K562 (cell line): ENCODE data around the gene MRPS18B. TPM values are rescaled to one million over a fixed set of nuclear protein-coding genes. Genes with fewer than 3 reads are reported as not detected.

ENCODE experiments used
- BCOR ChIP-seq: fragments of 450-650 bp; IDR thresholded peaks from 2 replicates; pipeline ENCODE4 v1.6.1; 2016
- BRCA1 ChIP-seq, 2 experiments: fragments of 450-650 bp in 1 of 2; sonication (generic) in 1 of 2; formaldehyde crosslinking in 1 of 2; IDR thresholded peaks; 2 replicates each; pipeline versions ENCODE4 v1.5.0 to v1.6.1; 2017 to 2020; ENCODE audit warnings: mild to moderate bottlenecking in 1 of 2, missing genetic modification reagents in 1 of 2
- BRD4 ChIP-seq: fragments of 200-600 bp; sonication (generic); IDR thresholded peaks from 2 replicates; pipeline ENCODE4 v1.6.1; 2017; ENCODE audit warnings: inconsistent platforms
- C11orf30 ChIP-seq: fragments of 450-650 bp; IDR thresholded peaks from 2 replicates; pipeline ENCODE4 v1.6.1; 2016; ENCODE audit warnings: low read depth, mild to moderate bottlenecking
- ELF1 ChIP-seq: fragments of 200-800 bp; sonication (Bioruptor generic); IDR thresholded peaks from 2 replicates; pipeline ENCODE4 v1.6.1; 2016; ENCODE audit warnings: missing genetic modification characterization, missing compliant biosample characterization
- HDAC8 ChIP-seq: fragments of 450-650 bp; IDR thresholded peaks from 2 replicates; pipeline ENCODE4 v1.6.1; 2016; ENCODE audit warnings: mild to moderate bottlenecking, missing genetic modification characterization, moderate library complexity, missing compliant biosample characterization
- HMG20B ChIP-seq: fragments of 250-450 bp; sonication (Bioruptor Pico); IDR thresholded peaks from 2 replicates; pipeline ENCODE4 v1.5.0; 2021; ENCODE audit warnings: mild to moderate bottlenecking
- ILK ChIP-seq: fragments of 450-650 bp; IDR thresholded peaks from 2 replicates; pipeline ENCODE4 v1.6.1; 2016; ENCODE audit warnings: missing genetic modification characterization, low read depth, mild to moderate bottlenecking, missing compliant biosample characterization, moderate library complexity, borderline replicate concordance
- JUN ChIP-seq, 2 experiments: sonication (generic) in 1 of 2; formaldehyde crosslinking in 1 of 2; IDR thresholded peaks; 2 replicates each; pipeline versions ENCODE4 v1.6.1 to v1.8.0; 2012 to 2022; ENCODE audit warnings: borderline replicate concordance in 2 of 2, mild to moderate bottlenecking in 2 of 2, improper control_type of control experiment in 1 of 2, low read depth in 1 of 2, low read length in 1 of 2, missing genetic modification reagents in 1 of 2
- MTF1 ChIP-seq: fragments of 250-450 bp; sonication (Bioruptor Pico); IDR thresholded peaks from 2 replicates; pipeline ENCODE4 v1.9.0; 2021; ENCODE audit warnings: moderate library complexity, mild to moderate bottlenecking, inconsistent platforms, borderline replicate concordance
- NCOA2 ChIP-seq, 2 experiments: fragments of 450-650 bp; IDR thresholded peaks; 2 replicates each; pipeline ENCODE4 v1.6.1; 2018; ENCODE audit warnings: mild to moderate bottlenecking in 2 of 2, moderate library complexity in 1 of 2; ENCODE audit not compliant: partially characterized antibody in 2 of 2
- NRF1 ChIP-seq, 2 experiments: fragments of 450-650 bp; IDR thresholded peaks in 1 of 2; conservative IDR thresholded peaks in 1 of 2; 2 replicates each; pipeline ENCODE4 v1.6.1; 2014; ENCODE audit warnings: mild to moderate bottlenecking in 2 of 2
- POLR2A ChIP-seq: fragments of 450-650 bp; conservative IDR thresholded peaks from 2 replicates; pipeline ENCODE4 v1.6.1; 2016
- RBM22 ChIP-seq: fragments of 200-400 bp; formaldehyde crosslinking; IDR thresholded peaks from 2 replicates; pipeline ENCODE4 v1.6.1; 2018; ENCODE audit warnings: low read length, low read depth; ENCODE audit not compliant: poor library complexity, severe bottlenecking
- ZKSCAN1 ChIP-seq: fragments of 150-350 bp; IDR thresholded peaks from 2 replicates; pipeline ENCODE4 v1.6.1; 2016; ENCODE audit warnings: low read depth, low read length
- ZNF12 ChIP-seq: sonication (generic); formaldehyde crosslinking; IDR thresholded peaks from 2 replicates; pipeline ENCODE4 v1.4.0; 2020; ENCODE audit warnings: mild to moderate bottlenecking, missing genetic modification reagents
- ZNF212 ChIP-seq: fragments of 450-650 bp; formaldehyde crosslinking; IDR thresholded peaks from 2 replicates; pipeline ENCODE4 v1.4.0; 2020; ENCODE audit warnings: mild to moderate bottlenecking
- ZNF253 ChIP-seq: fragments of 250-450 bp; sonication (Bioruptor Pico); conservative IDR thresholded peaks from 2 replicates; pipeline ENCODE4 v1.6.1; 2021; ENCODE audit warnings: mild to moderate bottlenecking
- ZNF584 ChIP-seq: fragments of 200-800 bp; sonication (Bioruptor generic); IDR thresholded peaks from 2 replicates; pipeline ENCODE4 v1.6.1; 2016; ENCODE audit warnings: low read depth, mild to moderate bottlenecking, missing genetic modification characterization, missing compliant biosample characterization
- ZNF668 ChIP-seq: fragments of 250-450 bp; sonication (Bioruptor Pico); IDR thresholded peaks from 2 replicates; pipeline ENCODE4 v1.8.0; 2022; ENCODE audit warnings: mild to moderate bottlenecking, inconsistent platforms
- polyA plus RNA-seq, 8 experiments: library from polyadenylated mRNA; depleted of rRNA in 4 of 8; stranded (reverse) in 5 of 8; unstranded in 3 of 8; fragments of >200 nt; fragmentation: Nextera tagmentation in 2 of 8; fragmentation: Illumina TruSeq in 1 of 8; extraction: Ambion mirVana in 2 of 8; extraction: Trizol in 1 of 8; gene quantifications; 2 replicates each; pipeline versions ENCODE4 v1.2.1 to v1.2.3, GENCODE V29; 2011 to 2014; ENCODE audit warnings: inconsistent platforms in 1 of 8, missing spikeins in 1 of 8
- total RNA-seq, 7 experiments: library from RNA; depleted of rRNA in 6 of 7; stranded (reverse); fragments of >200 nt in 6 of 7; fragmentation: Illumina TruSeq in 2 of 7; extraction: Trizol in 2 of 7; gene quantifications; 2 replicates each; pipeline versions ENCODE4 v1.2.1 to v1.2.3, GENCODE V29; 2011 to 2021; ENCODE audit warnings: low replicate concordance in 1 of 7
- TF ChIP-seq, protein P1 (sequence below), 3 experiments: fragments of 200-800 bp in 1 of 3; sonication (Bioruptor generic) in 1 of 3; sonication (generic) in 1 of 3; formaldehyde crosslinking in 1 of 3; IDR thresholded peaks; 2 replicates each; pipeline versions ENCODE4 v1.6.1 to v1.8.0; 2016 to 2022; ENCODE audit warnings: mild to moderate bottlenecking in 2 of 3, missing compliant biosample characterization in 2 of 3, missing genetic modification characterization in 2 of 3, missing genetic modification reagents in 1 of 3
- TF ChIP-seq, protein P2 (sequence below): fragments of 450-650 bp; conservative IDR thresholded peaks from 2 replicates; pipeline ENCODE4 v1.6.1; 2016; ENCODE audit warnings: missing genetic modification characterization, low read depth, mild to moderate bottlenecking, control low read depth, missing compliant biosample characterization
- TF ChIP-seq, protein P3 (sequence below): fragments of 250-450 bp; sonication (Bioruptor Pico); IDR thresholded peaks from 2 replicates; pipeline ENCODE4 v1.4.0; 2020
- TF ChIP-seq, protein P4 (sequence below), 2 experiments: fragments of 250-450 bp in 1 of 2; fragments of 450-650 bp in 1 of 2; sonication (Bioruptor Pico) in 1 of 2; IDR thresholded peaks; 2 replicates each; pipeline versions ENCODE4 v1.6.1 to v1.8.0; 2016 to 2021; ENCODE audit warnings: mild to moderate bottlenecking in 2 of 2, moderate library complexity in 2 of 2, missing compliant biosample characterization in 1 of 2, missing genetic modification characterization in 1 of 2

MRPS18B gene
- total and polyA plus RNA-seq, 9 of the 15 experiments (the other 6 are each of a cell fraction or from before 2014, with no cell fraction given): 132 to 383 (median 178) TPM

DNA sequence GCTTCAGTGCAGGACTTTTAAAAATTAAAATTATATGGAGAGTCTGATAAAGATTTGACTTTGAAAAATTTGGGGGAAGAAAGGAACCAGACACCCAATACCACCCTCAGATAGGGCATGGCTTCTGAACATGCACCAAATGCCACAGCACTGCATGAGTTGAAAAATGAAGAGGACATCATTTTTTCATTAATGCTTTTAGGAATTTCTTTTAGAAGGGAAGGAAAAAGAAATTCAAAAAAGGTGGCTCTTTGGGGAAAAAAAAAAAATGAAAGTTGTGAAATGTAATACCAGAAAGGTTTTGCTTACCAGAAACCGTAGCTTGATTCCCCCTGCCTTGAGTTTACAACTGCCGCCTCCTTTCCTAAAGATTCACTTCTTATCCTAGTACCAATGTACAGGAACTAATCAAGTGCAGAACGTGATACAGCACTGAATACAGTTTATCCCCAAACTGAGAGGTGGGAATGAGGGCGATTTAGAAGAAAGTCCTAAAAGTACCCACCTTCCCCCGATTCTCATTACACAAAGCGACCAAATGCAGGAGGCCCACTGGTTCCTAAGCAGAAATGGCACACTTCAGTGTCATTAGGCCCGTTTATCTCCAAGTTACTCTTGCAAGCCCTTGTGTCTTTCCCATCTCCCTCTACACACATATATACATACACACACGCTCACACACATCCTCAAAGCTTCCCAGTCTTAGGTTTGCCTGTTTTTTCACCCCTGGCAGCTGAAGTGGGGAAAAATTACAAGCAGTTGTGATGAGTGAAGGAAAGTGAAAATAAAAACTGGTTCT, 3.4 kb upstream of the MRPS18B start (continued):
- TF ChIP-seq, protein P1, sequence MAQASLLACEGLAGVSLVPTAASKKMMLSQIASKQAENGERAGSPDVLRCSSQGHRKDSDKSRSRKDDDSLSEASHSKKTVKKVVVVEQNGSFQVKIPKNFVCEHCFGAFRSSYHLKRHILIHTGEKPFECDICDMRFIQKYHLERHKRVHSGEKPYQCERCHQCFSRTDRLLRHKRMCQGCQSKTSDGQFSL (CRISPR knock-in tag; IDR thresholded peaks at IDR 0.05): no peak
- TF ChIP-seq, protein P1 (tag; IDR thresholded peaks at IDR 0.05): no peak; a peak in 1 of 4 replicates
- TF ChIP-seq RBM22 (no peak), C11orf30 (no peak), ZNF12 (CRISPR knock-in tag) (no peak), ELF1 (tag) (no peak), ZKSCAN1 (no peak), NCOA2 (IDR thresholded peaks at IDR 0.05; ENCODE audit: partially characterized antibody in 2 of 2) (no peak), ZNF668 (CRISPR knock-in tag) (peak; percentile 27; the same call in 1 of the 2 replicates), HMG20B (CRISPR knock-in tag) (peak; percentile 78; the same call in 1 of the 2 replicates), BCOR (no peak), HDAC8 (tag) (no peak), ILK (tag) (no peak), NRF1 (conservative IDR thresholded peaks at IDR 0.05 in 1 of 2, IDR thresholded peaks at IDR 0.05 in 1 of 2) (no peak), MTF1 (no peak), BRCA1 (IDR thresholded peaks at IDR 0.05) (no peak), BRCA1 (CRISPR knock-in tag; IDR thresholded peaks at IDR 0.05) (no peak), ZNF212 (CRISPR knock-in tag) (no peak), ZNF253 (CRISPR knock-in tag) (no peak), ZNF584 (CRISPR knock-in tag) (no peak), JUN (IDR thresholded peaks at IDR 0.05; ENCODE audit: borderline replicate concordance, low read depth, low read length) (no peak), JUN (CRISPR knock-in tag; IDR thresholded peaks at IDR 0.05; ENCODE audit: borderline replicate concordance) (no peak), POLR2A (peak; percentile 63), BRD4 (no peak)
- TF ChIP-seq, protein P2, sequence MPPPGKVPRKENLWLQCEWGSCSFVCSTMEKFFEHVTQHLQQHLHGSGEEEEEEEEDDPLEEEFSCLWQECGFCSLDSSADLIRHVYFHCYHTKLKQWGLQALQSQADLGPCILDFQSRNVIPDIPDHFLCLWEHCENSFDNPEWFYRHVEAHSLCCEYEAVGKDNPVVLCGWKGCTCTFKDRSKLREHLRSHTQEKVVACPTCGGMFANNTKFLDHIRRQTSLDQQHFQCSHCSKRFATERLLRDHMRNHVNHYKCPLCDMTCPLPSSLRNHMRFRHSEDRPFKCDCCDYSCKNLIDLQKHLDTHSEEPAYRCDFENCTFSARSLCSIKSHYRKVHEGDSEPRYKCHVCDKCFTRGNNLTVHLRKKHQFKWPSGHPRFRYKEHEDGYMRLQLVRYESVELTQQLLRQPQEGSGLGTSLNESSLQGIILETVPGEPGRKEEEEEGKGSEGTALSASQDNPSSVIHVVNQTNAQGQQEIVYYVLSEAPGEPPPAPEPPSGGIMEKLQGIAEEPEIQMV: no peak
- TF ChIP-seq, protein P3, sequence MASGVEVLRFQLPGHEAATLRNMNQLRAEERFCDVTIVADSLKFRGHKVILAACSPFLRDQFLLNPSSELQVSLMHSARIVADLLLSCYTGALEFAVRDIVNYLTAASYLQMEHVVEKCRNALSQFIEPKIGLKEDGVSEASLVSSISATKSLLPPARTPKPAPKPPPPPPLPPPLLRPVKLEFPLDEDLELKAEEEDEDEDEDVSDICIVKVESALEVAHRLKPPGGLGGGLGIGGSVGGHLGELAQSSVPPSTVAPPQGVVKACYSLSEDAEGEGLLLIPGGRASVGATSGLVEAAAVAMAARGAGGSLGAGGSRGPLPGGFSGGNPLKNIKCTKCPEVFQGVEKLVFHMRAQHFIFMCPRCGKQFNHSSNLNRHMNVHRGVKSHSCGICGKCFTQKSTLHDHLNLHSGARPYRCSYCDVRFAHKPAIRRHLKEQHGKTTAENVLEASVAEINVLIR: no peak
- TF ChIP-seq, protein P4, sequence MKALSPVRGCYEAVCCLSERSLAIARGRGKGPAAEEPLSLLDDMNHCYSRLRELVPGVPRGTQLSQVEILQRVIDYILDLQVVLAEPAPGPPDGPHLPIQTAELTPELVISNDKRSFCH (CRISPR knock-in tag; IDR thresholded peaks at IDR 0.05): no peak
- TF ChIP-seq, protein P4 (tag; IDR thresholded peaks at IDR 0.05): no peak
